ENCODE results near the gene ADGRA1. TPM values are rescaled to one million over a fixed set of nuclear protein-coding genes. Genes with fewer than 3 reads are reported as not detected.
"Not testable (repeated sequence)": the region's sequence is repeated elsewhere in the genome, so short reads cannot be mapped to it uniquely, and the experiment has no call there.

The ADGRA1 gene
- total RNA-seq, 2 donors from 2014 or later = 0.10 to 0.56 TPM

- peak; percentile 56 for DNase-seq (ENCODE audit: low spot score)
Measured at GRCh38 chr10:133163889-133164815, 76.4 kb downstream of the ADGRA1 start.

DNA sequence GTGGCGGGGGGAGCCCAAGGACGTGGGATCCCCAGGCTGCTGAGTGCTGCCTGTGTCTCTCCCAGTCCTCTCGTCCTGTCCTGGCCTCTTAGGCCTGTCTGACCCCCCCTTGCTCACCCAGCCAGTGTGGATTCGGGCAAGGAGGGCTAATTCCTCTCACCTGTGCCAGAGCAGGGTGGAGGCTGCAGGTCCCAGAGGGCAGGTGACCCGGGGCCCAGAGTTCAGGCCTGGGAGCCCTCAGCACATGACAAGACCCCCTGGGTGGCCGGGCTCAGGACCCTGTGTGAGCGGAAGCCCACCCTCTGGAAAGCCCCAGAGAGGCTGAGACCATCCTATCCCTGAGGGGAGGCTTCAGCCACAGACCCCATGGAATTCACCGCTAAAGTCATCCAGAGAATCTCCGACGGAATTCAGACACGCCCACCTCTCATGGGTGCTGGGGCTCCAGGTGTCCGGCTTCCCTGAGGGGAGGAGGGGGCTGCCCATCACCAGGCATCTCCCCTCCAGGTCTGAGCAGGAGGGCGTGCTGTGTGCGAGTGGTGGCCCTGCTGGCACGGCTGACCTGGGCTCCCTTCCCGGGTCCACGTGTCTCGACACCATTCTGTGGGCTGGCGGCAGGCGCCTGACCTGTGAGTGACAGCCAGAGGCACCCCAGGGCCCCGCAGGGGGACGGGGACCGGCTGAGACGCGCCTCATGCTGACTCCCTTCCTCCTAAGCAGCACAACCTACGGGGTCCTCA is 77.3 kb downstream of the ADGRA1 start:
- DNase-seq (ENCODE audit: low spot score) = peak; percentile 68
- intact Hi-C loops (cut with DNase I) = no loop called here

More at GRCh38 chr10:133163889-133164815, 76.4 kb downstream of the ADGRA1 start:
- intact Hi-C loops (cut with DNase I) = no loop called here

DNA sequence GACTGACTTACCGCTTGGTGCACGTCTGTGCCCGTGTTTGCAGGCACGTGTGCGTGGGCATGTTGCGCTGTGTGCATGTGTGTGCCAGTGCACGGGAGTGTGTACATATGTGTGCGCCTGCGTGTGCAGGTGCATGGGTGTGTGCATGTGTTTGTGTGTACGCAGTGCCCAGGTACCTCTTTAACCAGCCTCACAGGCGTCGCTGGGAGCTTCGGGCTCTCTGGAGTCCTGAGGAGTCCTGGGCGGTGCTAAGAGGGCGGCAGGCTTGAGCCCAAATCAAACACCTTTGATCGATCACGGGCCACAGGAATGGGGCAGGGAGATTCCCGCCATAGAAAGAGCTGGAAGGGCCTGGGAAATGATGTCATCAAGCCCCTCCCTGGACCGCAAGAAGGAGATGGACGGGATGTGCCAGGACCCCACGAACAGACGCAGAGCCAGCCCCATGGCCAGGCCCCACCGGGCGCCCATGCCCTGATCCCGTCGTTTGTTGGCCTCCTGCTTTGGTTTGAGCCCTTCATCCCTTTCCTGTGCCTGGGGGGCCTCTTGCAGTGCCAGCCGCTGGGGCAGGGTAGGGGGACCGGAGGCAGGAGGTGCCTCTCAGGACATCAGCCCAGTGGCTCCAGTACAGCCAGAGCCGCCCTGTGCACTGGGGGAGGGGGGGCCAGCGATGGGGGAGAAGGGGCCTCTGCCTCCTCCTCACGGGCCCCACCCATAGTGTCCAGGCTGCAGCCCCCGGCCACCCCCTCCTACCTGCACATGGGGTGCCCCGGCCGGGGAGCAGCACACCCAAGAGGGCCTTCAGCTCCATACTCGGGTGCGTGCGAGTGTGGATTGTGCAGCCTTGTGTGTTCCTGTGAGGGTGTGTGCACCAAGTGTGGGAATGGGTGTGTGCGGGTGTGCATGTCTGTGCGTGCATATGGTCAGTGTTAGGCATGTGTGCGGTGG is 78.1 kb downstream of the ADGRA1 start:
- intact Hi-C loops (cut with DNase I) = no loop called here
- peak; percentile 74 for DNase-seq (ENCODE audit: low spot score)

DNA sequence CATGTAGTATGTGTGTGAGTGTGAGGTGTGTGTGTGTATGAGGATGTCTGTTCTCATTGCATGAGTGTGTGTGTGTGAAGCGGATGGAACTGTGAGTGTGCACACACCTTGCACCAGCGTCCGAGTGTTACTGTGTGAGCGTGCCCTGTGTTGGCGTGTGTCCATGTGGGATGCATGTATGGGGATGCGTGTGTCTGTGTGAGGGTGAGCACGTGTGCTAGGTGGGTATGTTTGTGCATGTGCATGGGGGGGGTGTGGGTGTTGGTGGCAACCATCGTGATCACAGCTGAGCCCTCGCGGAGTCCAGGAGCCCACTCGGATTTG is 78.7 kb downstream of the ADGRA1 start:
- intact Hi-C loops (cut with DNase I) = no loop called here
- no peak for DNase-seq (ENCODE audit: low spot score)

DNA sequence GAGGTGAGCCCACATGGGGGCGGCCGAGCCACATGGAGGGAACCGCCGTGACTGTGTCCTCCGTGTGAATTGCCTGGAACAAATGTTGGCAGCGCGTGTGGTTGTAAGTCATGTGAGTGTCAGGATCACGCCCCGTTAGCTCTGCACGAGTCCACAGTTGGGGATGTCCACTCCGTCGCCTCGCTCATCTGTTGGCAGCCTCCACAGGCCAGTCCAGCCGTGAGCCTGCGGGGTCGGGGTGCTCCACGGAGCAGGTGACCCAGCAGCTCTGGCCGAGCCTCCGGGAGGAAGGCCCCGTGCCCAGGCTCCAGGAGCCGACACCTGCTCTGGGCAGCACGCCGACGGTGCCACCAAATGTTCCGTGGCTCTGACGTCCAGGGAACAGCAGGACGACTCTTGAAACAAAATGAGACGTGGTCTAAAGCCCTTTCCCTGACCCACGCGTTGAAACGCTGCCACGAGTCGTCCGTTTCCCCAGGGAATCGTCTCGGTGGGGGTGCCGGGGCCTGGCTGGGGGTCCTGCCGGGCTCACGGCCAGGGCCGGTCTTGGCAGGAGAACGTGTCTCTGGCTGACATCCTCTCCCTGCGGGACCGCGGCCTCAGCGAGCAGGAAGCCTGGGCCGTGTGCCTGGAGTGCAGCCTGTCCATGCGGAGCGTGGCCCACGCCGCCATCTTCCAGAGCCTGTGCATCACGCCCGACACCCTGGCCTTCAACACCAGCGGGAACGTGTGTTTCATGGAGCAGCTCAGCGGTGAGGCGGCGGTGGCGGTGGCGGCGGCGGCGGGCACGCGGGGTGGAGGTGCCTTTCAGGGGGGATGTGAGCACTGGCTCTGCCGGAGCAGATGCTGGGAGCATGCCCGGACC is 79.3 kb downstream of the ADGRA1 start:
- intact Hi-C loops (cut with DNase I) = no loop called here
- DNase-seq (ENCODE audit: low spot score) = peak; percentile 76

GRCh38 chr10:133167693-133168616 is 80.2 kb downstream of the ADGRA1 start:
- DNase-seq (ENCODE audit: low spot score) = peak; percentile 68
- intact Hi-C loops (cut with DNase I) = no loop called here

GRCh38 chr10:133168617-133169031 is 80.9 kb downstream of the ADGRA1 start:
- peak; percentile 71 for DNase-seq (ENCODE audit: low spot score)
- intact Hi-C loops (cut with DNase I) = no loop called here

DNA sequence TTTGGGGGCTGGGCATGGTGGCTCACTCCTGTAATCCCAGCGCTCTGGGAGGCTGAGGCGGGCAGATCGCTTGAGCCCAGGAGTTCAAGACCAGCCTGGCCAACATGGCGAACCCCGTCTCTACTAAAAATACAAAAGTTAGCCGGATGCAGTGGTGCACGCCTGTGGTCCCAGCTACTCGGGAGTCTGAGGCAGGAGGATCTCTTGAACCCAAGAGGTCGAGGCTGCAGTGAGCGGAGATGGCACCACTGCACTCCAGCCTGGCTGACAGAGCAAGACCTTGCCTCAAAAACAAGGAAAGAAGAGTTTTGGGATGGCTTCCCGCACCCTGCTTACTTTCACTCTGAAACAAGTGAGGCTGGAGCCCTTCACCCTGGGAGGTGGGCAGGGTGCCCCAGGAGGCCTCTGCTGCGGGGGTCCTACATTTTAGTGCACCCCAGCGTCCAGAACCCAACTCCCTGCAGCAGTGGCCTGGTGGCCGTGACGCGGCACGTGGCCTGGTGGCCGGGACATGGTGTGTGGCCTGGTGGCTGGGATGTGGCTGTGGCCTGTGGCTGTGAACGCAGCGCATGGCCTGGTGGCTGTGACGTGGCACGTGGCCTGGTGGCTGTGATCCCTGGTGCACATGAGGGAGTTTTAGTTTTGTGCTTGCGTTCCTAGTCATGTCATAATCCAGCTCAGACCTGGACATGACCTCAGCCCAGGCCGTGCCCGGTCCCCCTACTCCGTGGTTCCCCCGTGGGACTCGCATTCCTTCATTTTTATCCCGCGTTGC is 81.6 kb downstream of the ADGRA1 start:
- peak; percentile 51 for DNase-seq (ENCODE audit: low spot score)

DNA sequence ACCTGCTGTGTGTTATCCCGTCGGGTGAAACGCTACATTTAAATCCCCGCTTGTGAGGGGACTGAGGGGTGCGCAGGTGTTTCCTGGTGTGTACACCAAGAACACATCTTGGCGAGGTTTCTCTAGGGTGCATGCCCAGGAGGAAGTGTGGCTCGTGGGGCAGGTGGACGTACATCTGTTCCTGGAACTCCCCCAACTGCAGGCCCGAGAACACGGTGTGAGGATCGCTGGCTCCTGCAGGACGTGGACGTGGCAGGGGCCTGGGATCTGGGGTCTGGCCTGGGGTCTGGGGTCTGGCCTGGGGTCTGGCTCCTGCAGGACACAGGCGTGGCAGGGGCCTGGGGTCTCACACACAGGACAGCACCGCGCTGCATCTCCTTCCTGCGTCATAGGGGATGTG is 82.4 kb downstream of the ADGRA1 start:
- intact Hi-C loops (cut with DNase I) = no loop called here
- DNase-seq (ENCODE audit: low spot score) = peak; percentile 58

More for the DNA sequence above, 81.6 kb downstream of the ADGRA1 start:
- intact Hi-C loops (cut with DNase I) = no loop called here

GRCh38 chr10:133173860-133174640 is 86.3 kb downstream of the ADGRA1 start:
- peak; percentile 41 for DNase-seq (ENCODE audit: low spot score)
- intact Hi-C loops (cut with DNase I) = no loop called here

DNA sequence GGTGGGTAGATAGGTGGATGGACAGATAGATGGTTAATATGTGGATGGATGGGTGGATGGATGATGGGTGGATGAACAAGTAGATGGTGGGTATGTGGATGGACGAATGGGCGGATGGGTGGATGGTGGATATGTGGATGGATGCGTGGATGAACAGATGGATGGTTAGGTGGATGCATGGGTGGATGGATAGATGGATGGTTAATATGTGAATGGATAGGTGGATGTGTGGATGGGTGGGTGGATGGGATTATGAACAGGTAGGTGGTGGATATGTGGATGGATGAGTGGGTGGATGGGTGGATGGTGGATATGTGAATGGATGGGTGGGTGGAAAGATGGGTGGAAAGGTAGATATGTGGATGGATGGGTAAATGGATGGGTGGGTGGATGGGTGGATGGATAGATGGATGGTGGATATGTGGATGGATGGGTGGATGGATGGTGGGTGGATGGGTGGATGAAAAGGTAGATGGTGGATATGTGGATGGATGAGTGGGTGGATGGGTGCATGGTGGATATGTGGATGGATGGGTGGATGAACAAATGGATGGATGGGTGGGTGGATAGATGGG is 87.1 kb downstream of the ADGRA1 start:
- peak; percentile 12 for DNase-seq (ENCODE audit: low spot score)
- intact Hi-C loops (cut with DNase I) = loop anchor here in 1 of 2 donors (5.0 kb wide), 1 partner anchor 852 kb away; no protein-coding TSS in a partner anchor

- intact Hi-C loops (cut with DNase I) = loop anchor here in 1 of 2 donors (5.0 kb wide), 1 partner anchor 853 kb away; no protein-coding TSS in a partner anchor
- not testable (repeated sequence) for DNase-seq (ENCODE audit: low spot score)
Measured at GRCh38 chr10:133175624-133176023, 87.9 kb downstream of the ADGRA1 start.

- DNase-seq (ENCODE audit: low spot score) = peak; percentile 71
- intact Hi-C loops (cut with DNase I) = loop anchor here in 1 of 2 donors (5.0 kb wide), 1 partner anchor 854 kb away; no protein-coding TSS in a partner anchor
Measured at GRCh38 chr10:133176546-133176945, 88.8 kb downstream of the ADGRA1 start.

DNA sequence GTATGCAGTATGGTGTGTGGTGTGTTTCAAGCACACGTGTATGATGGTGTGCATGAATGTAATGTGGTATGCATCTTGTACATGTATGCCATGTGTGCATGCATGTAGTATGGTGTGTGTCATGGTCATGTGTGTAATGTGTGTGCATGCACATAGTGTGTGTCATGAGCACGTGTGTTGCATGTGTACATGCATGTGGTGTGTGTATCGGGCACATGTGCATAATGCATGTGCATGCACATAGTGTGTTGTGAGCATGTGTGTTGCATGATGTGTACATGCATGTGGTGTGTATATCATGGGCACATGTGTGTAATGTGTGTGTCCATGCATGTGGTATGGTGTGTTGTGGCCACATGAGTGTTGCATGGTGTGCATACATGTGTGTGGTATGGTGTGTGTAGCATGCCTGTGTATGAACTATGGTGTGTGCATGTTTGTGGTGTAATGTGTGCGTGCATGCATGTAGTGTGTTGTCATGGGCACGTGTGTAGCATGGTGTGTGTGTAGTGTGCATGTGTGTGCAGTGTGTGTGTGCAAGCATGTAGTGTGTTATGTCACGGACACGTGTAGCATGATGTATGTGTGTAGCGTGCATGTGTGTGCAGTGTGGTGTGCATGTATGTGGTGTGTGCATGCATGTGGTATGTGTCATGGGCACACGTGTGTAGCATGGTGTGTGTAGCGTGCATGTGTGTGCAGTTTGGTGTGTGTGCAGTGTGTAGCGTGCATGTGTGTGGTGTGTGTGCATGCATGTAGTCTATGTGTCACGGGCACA is 89.8 kb downstream of the ADGRA1 start:
- DNase-seq (ENCODE audit: low spot score) = no peak
- intact Hi-C loops (cut with DNase I) = loop anchor here in 1 of 2 donors (5.0 kb wide), 1 partner anchor 855 kb away; no protein-coding TSS in a partner anchor

Data from posterior vena cava (tissue), 2 donors.